SK-N-SH (cell line): ENCODE results near the gene MINDY1. TPM values are rescaled to one million over a fixed set of nuclear protein-coding genes. Genes with fewer than 3 reads are reported as not detected.

Experiments
- CTCF ChIA-PET: fragments of 300-600, 350-600 bp; formaldehyde crosslinking; extraction: SDS; loops from one replicate; lab custom pipeline; 2021; lab: Yijun Ruan, JAX
- POLR2A ChIA-PET: fragments of 350-600 bp; sonication (Branson Sonifier 250); formaldehyde crosslinking; extraction: SDS; loops from one replicate; lab custom pipeline; 2020; ENCODE audit warnings: antibody characterized with exemption, inconsistent platforms; lab: Yijun Ruan, JAX
- DNase-seq: peaks from one replicate; pipeline ENCODE4 v3.0.0; 2012
- H2AFZ ChIP-seq: fragments of 200-600 bp; sonication (generic); 2 replicates; pipeline ENCODE4 v1.8.1; 2016; ENCODE audit warnings: antibody characterized with exemption, mild to moderate bottlenecking, low read depth
- H3F3A ChIP-seq: fragments of 200-600 bp; sonication (generic); replicated peaks from 2 replicates; pipeline ENCODE3; 2016; ENCODE audit warnings: antibody characterized with exemption, mild to moderate bottlenecking; ENCODE audit not compliant: insufficient read depth
- H3K27ac ChIP-seq, 2 experiments: fragments of 200-500 bp in 1 of 2; fragments of 200-600 bp in 1 of 2; sonication (Bioruptor generic) in 1 of 2; sonication (generic), shearing (Covaris generic) in 1 of 2; 2 replicates each; pipeline versions ENCODE4 v1.5.1 to v1.6.1; 2014 to 2016; ENCODE audit warnings: low read depth in 2 of 2, inconsistent platforms in 1 of 2, low read length in 1 of 2, mild to moderate bottlenecking in 1 of 2, mixed read lengths in 1 of 2
- H3K27me3 ChIP-seq: fragments of 200-600 bp; sonication (generic), shearing (Covaris generic); 2 replicates; pipeline ENCODE4 v1.6.1; 2016; ENCODE audit warnings: mixed run types; ENCODE audit not compliant: insufficient read depth
- H3K36me3 ChIP-seq, 2 experiments: fragments of 200-500 bp in 1 of 2; fragments of 200-600 bp in 1 of 2; sonication (Bioruptor generic) in 1 of 2; sonication (generic) in 1 of 2; replicated peaks in 1 of 2; 2 replicates each; pipeline versions ENCODE3 to v1.5.1; 2014 to 2016; ENCODE audit warnings: low read length in 1 of 2, mild to moderate bottlenecking in 1 of 2; ENCODE audit not compliant: insufficient read depth in 2 of 2, control insufficient read depth in 1 of 2
- H3K4me1 ChIP-seq, 2 experiments: fragments of 200-500 bp in 1 of 2; fragments of 200-600 bp in 1 of 2; sonication (Bioruptor generic) in 1 of 2; sonication (generic), shearing (Covaris generic) in 1 of 2; 2 replicates each; pipeline versions ENCODE4 v1.5.1 to v1.6.1; 2014 to 2016; ENCODE audit warnings: low read depth in 1 of 2, low read length in 1 of 2, mixed run types in 1 of 2; ENCODE audit not compliant: insufficient read depth in 2 of 2, control insufficient read depth in 1 of 2
- H3K4me2 ChIP-seq: fragments of 200-600 bp; sonication (generic), shearing (Covaris generic); 2 replicates; pipeline ENCODE4 v1.6.1; 2017; ENCODE audit warnings: mixed run types
- H3K4me3 ChIP-seq, 2 experiments: fragments of 200-500 bp in 1 of 2; fragments of 200-600 bp in 1 of 2; sonication (Bioruptor generic) in 1 of 2; sonication (generic), shearing (Covaris generic) in 1 of 2; 2 replicates each; pipeline versions ENCODE4 v1.5.1 to v1.8.1; 2014 to 2016; ENCODE audit warnings: low read depth in 2 of 2, inconsistent platforms in 1 of 2, low read length in 1 of 2, mild to moderate bottlenecking in 1 of 2, mixed read lengths in 1 of 2, moderate library complexity in 1 of 2
- H3K79me2 ChIP-seq: fragments of 200-600 bp; sonication (generic); 2 replicates; pipeline ENCODE4 v1.8.1; 2017; ENCODE audit warnings: mild to moderate bottlenecking; ENCODE audit not compliant: insufficient read depth
- H3K9ac ChIP-seq: fragments of 200-600 bp; sonication (generic); 2 replicates; pipeline ENCODE4 v1.6.1; 2017; ENCODE audit warnings: mixed run types
- H3K9me2 ChIP-seq: fragments of 200-600 bp; sonication (generic); 2 replicates; pipeline ENCODE4 v1.6.1; 2017; ENCODE audit warnings: mixed run types
- H3K9me3 ChIP-seq: fragments of 200-600 bp; sonication (generic); 2 replicates; pipeline ENCODE4 v1.6.1; 2017; ENCODE audit warnings: mixed run types, mild to moderate bottlenecking, moderate library complexity
- H4K20me1 ChIP-seq: fragments of 200-600 bp; sonication (generic); 2 replicates; pipeline ENCODE4 v1.6.1; 2017; ENCODE audit warnings: mild to moderate bottlenecking, mixed run types; ENCODE audit not compliant: insufficient read depth
- EP300 ChIP-seq, 2 experiments: IDR thresholded peaks; 2 replicates each; pipeline versions ENCODE4 v1.4.0 to v1.6.1; 2012; ENCODE audit warnings: borderline replicate concordance in 1 of 2, low read depth in 1 of 2, low read length in 1 of 2
- EZH2phosphoT487 ChIP-seq: fragments of 200-600 bp; sonication (generic); IDR thresholded peaks from 2 replicates; pipeline ENCODE4 v1.6.1; 2017; ENCODE audit warnings: low read depth, mixed run types, mild to moderate bottlenecking, antibody characterized with exemption, moderate library complexity, borderline replicate concordance
- FOSL2 ChIP-seq: IDR thresholded peaks from 2 replicates; pipeline ENCODE4 v1.4.0; 2012; ENCODE audit warnings: low read depth, mild to moderate bottlenecking, moderate library complexity, borderline replicate concordance
- GATA2 ChIP-seq: sonication (generic); formaldehyde crosslinking; IDR thresholded peaks from 2 replicates; pipeline ENCODE4 v1.5.0; 2020; ENCODE audit warnings: mild to moderate bottlenecking, missing genetic modification reagents
- JUND ChIP-seq: IDR thresholded peaks from 2 replicates; pipeline ENCODE4 v1.4.0; 2012
- MAX ChIP-seq: IDR thresholded peaks from 2 replicates; pipeline ENCODE4 v1.4.0; 2012; ENCODE audit warnings: low read depth
- NFIC ChIP-seq: IDR thresholded peaks from 2 replicates; pipeline ENCODE4 v1.4.0; 2012; ENCODE audit warnings: borderline replicate concordance
- POLR2AphosphoS5 ChIP-seq: IDR thresholded peaks from 2 replicates; pipeline ENCODE4 v1.6.1; 2012; ENCODE audit warnings: low read depth, low read length
- RFX5 ChIP-seq: IDR thresholded peaks from 2 replicates; pipeline ENCODE4 v1.6.1; 2012; ENCODE audit warnings: mild to moderate bottlenecking, improper control_type of control experiment, low read length
- RXRA ChIP-seq: IDR thresholded peaks from 2 replicates; pipeline ENCODE4 v1.4.0; 2012; ENCODE audit warnings: low read depth, mild to moderate bottlenecking, borderline replicate concordance
- TEAD4 ChIP-seq: IDR thresholded peaks from 2 replicates; pipeline ENCODE4 v1.4.0; 2012; ENCODE audit warnings: mild to moderate bottlenecking, borderline replicate concordance; ENCODE audit not compliant: insufficient read depth
- WGBS: methylation state at CpG from one replicate; pipeline ENCODE4 v1.1.6; 2017; ENCODE audit warnings: low lambda C conversion rate; 5-methylcytosine and 5-hydroxymethylcytosine counted together
- polyA plus RNA-seq, 3 experiments: library from polyadenylated mRNA; depleted of rRNA; stranded (reverse); fragments of >200 nt; gene quantifications; 2 replicates each; pipeline ENCODE4 v1.2.3, GENCODE V29; 2012
- TF ChIP-seq, protein P1 (sequence below): IDR thresholded peaks from 2 replicates; pipeline ENCODE4 v1.4.0; 2012; ENCODE audit warnings: low read depth, borderline replicate concordance
- TF ChIP-seq, protein P2 (sequence below): fragments of 150-350 bp; IDR thresholded peaks from 2 replicates; pipeline ENCODE4 v1.6.1; 2017; ENCODE audit warnings: antibody characterized with exemption, low read length, low read depth, borderline replicate concordance

Gene MINDY1
- polyA plus RNA-seq, 1 of the 3 experiments (the other 2 are of a cell fraction) = 6.0 TPM

- no peak overlapping the region for H3K4me3 ChIP-seq
- no peak overlapping the region for H2AFZ ChIP-seq
- CTCF ChIA-PET = interaction anchor here (1.0 to 17.0 kb wide), 3 partner anchors 9 to 66 kb away, joined by 4 to 371 read pairs (median 26); partner anchors contain the start of gene MINDY1
- H4K20me1 ChIP-seq = no peaks in the 10 kb centered on the region
- no peak for TF ChIP-seq POLR2AphosphoS5
- TF ChIP-seq MAX = no peak
- no peak for TF ChIP-seq TEAD4
- TF ChIP-seq EP300 (IDR thresholded peaks at IDR 0.05; ENCODE audit: borderline replicate concordance in 1 of 2, low read depth in 1 of 2, low read length in 1 of 2) = no peak
- no peak for TF ChIP-seq GATA2 (CRISPR knock-in tag)
- TF ChIP-seq FOSL2 = no peak
- TF ChIP-seq, protein P1, sequence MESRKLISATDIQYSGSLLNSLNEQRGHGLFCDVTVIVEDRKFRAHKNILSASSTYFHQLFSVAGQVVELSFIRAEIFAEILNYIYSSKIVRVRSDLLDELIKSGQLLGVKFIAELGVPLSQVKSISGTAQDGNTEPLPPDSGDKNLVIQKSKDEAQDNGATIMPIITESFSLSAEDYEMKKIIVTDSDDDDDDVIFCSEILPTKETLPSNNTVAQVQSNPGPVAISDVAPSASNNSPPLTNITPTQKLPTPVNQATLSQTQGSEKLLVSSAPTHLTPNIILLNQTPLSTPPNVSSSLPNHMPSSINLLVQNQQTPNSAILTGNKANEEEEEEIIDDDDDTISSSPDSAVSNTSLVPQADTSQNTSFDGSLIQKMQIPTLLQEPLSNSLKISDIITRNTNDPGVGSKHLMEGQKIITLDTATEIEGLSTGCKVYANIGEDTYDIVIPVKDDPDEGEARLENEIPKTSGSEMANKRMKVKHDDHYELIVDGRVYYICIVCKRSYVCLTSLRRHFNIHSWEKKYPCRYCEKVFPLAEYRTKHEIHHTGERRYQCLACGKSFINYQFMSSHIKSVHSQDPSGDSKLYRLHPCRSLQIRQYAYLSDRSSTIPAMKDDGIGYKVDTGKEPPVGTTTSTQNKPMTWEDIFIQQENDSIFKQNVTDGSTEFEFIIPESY = no peak
- TF ChIP-seq, protein P2, sequence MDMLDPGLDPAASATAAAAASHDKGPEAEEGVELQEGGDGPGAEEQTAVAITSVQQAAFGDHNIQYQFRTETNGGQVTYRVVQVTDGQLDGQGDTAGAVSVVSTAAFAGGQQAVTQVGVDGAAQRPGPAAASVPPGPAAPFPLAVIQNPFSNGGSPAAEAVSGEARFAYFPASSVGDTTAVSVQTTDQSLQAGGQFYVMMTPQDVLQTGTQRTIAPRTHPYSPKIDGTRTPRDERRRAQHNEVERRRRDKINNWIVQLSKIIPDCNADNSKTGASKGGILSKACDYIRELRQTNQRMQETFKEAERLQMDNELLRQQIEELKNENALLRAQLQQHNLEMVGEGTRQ = no peak
- TF ChIP-seq EZH2phosphoT487 = no peak
- H3K9me3 ChIP-seq = no peaks in the 10 kb centered on the region
- H3F3A ChIP-seq = no peaks in the 10 kb centered on the region
- H3K79me2 ChIP-seq = no peaks in the 10 kb centered on the region
- H3K27me3 ChIP-seq = no peaks in the 10 kb centered on the region
- 94% methylated on average over 7 of the region's 7 CpGs for WGBS
- H3K9me2 ChIP-seq = no peaks in the 10 kb centered on the region
- H3K9ac ChIP-seq = no peak overlapping the region
- H3K4me1 ChIP-seq = no peaks in the 10 kb centered on the region
- DNase-seq = no peak
- no peak overlapping the region for H3K4me2 ChIP-seq
- H3K36me3 ChIP-seq = no peaks in the 10 kb centered on the region
- no peak overlapping the region for H3K27ac ChIP-seq
- POLR2A ChIA-PET = interaction anchor here (0.9 kb wide), 1 partner anchor 19 kb away, joined by 3 read pairs; the partner anchor contains the start of gene MINDY1
Observed at GRCh38 chr1:150987924-150988323, 18.8 kb downstream of the MINDY1 start.

- H3K36me3 ChIP-seq = no peaks in the 10 kb centered on the region
- H3K27ac ChIP-seq = no peak overlapping the region
- H3F3A ChIP-seq = no peaks in the 10 kb centered on the region
- H3K27me3 ChIP-seq = no peaks in the 10 kb centered on the region
- no peak overlapping the region for H2AFZ ChIP-seq
- no peak overlapping the region for H3K9ac ChIP-seq
- H3K9me3 ChIP-seq = no peaks in the 10 kb centered on the region
- no peaks in the 10 kb centered on the region for H3K9me2 ChIP-seq
- H3K4me3 ChIP-seq = no peak overlapping the region
- no peak for DNase-seq
- H3K79me2 ChIP-seq = no peaks in the 10 kb centered on the region
- ChIA-PET POLR2A (no interaction called here), CTCF (interaction anchor here (1.1 to 17.0 kb wide), 3 partner anchors 12 to 86 kb away, joined by 3 to 371 read pairs (median 4); partner anchors contain the start of genes GABPB2 and MINDY1)
- 72% methylated on average over 2 of the region's 2 CpGs for WGBS
- no peak overlapping the region for H3K4me2 ChIP-seq
- TF ChIP-seq JUND (no peak), NFIC (no peak), RFX5 (no peak), RXRA (no peak)
- H3K4me1 ChIP-seq = peaks cover 0 to 11% of the 10 kb centered on the region in 2 experiments; a peak in 1 of 4 replicates
- no peaks in the 10 kb centered on the region for H4K20me1 ChIP-seq
Observed at GRCh38 chr1:150985179-150985825, 21.4 kb downstream of the MINDY1 start.
